GM12878 (cell line): ENCODE results near the gene CCDC170. TPM values are rescaled to one million over a fixed set of nuclear protein-coding genes. Genes with fewer than 3 reads are reported as not detected.

Source experiments
- ATAC-seq: fragments of 200-7000 bp; cut with Tn5 transposase; 3 replicates; pipeline ENCODE4 v1.9.1; 2020; ENCODE audit warnings: mild to moderate bottlenecking, moderate library complexity
- BruUV-seq: library from RNA; stranded (reverse); fragments of 400-500 nt; replicated peaks from 2 replicates; lab custom pipeline; 2021; lab: Mats Ljungman, UMichigan
- CTCF ChIA-PET: fragments of 300-600 bp; sonication (Branson Sonifier 250); formaldehyde crosslinking; extraction: SDS; loops from one replicate; lab custom pipeline; 2021; ENCODE audit warnings: inconsistent platforms; lab: Yijun Ruan, JAX
- POLR2A ChIA-PET: fragments of 350-600 bp; formaldehyde crosslinking; extraction: SDS; loops from one replicate; lab custom pipeline; 2021; ENCODE audit warnings: inconsistent platforms; lab: Charles Lee
- RAD21 ChIA-PET: fragments of 300-600 bp; sonication (Branson Sonifier 250); formaldehyde crosslinking; loops from one replicate; lab custom pipeline; 2023; ENCODE audit warnings: antibody characterized with exemption; ENCODE audit not compliant: unreplicated experiment; lab: Charles Lee
- SMC1A ChIA-PET: fragments of 300-600 bp; sonication (Branson Sonifier 250); formaldehyde crosslinking; loops from one replicate; lab custom pipeline; 2023; ENCODE audit not compliant: unreplicated experiment, uncharacterized antibody; lab: Charles Lee
- DNase-seq: peaks from one replicate; pipeline ENCODE4 v3.0.0-alpha.2; 2011; ENCODE audit warnings: low read depth, low spot score
- FAIRE-seq: peaks from 3 replicates; lab custom pipeline; 2011; peaks lifted over from hg19 to GRCh38; lab: Jason Lieb, UNC
- H2AFZ ChIP-seq: 2 replicates; pipeline ENCODE4 v1.6.0; 2011; ENCODE audit warnings: low read depth, low read length, control low read depth; ENCODE audit not compliant: control insufficient read depth
- H3K27ac ChIP-seq: 2 replicates; pipeline ENCODE4 v1.5.1; 2011; ENCODE audit warnings: control low read depth; ENCODE audit not compliant: control insufficient read depth, insufficient read depth
- H3K27me3 ChIP-seq, 2 experiments: replicated peaks in 1 of 2; 2 replicates each; pipeline versions ENCODE4 v1.6.0 to v1.6.1; 2011; ENCODE audit warnings: low read length in 1 of 2; ENCODE audit not compliant: control insufficient read depth in 2 of 2, insufficient read depth in 2 of 2
- H3K36me3 ChIP-seq, 2 experiments: 2 replicates each; pipeline ENCODE4 v1.5.1; 2011; ENCODE audit warnings: low read length in 1 of 2; ENCODE audit not compliant: control insufficient read depth in 2 of 2, insufficient read depth in 2 of 2
- H3K4me1 ChIP-seq: 2 replicates; pipeline ENCODE4 v1.6.1; 2011; ENCODE audit warnings: mild to moderate bottlenecking, low read length, moderate library complexity, mixed read lengths; ENCODE audit not compliant: control insufficient read depth, insufficient read depth
- H3K4me2 ChIP-seq: 2 replicates; pipeline ENCODE4 v1.6.0; 2011; ENCODE audit warnings: control low read depth; ENCODE audit not compliant: control insufficient read depth, insufficient read depth
- H3K4me3 ChIP-seq: fragments of 200-600 bp; sonication (generic); 2 replicates; pipeline ENCODE4 v1.5.1; 2016
- H3K79me2 ChIP-seq: 2 replicates; pipeline ENCODE4 v1.6.0; 2011; ENCODE audit warnings: low read length; ENCODE audit not compliant: control insufficient read depth, insufficient read depth
- H3K9ac ChIP-seq: 2 replicates; pipeline ENCODE4 v1.8.0; 2011; ENCODE audit warnings: low read length, control low read depth, mixed read lengths; ENCODE audit not compliant: control insufficient read depth, insufficient read depth
- H3K9me3 ChIP-seq: replicated peaks from 3 replicates; pipeline ENCODE4 v1.5.1; 2011; ENCODE audit warnings: mild to moderate bottlenecking, low read length; ENCODE audit not compliant: control insufficient read depth, insufficient read depth
- H4K20me1 ChIP-seq: 2 replicates; pipeline ENCODE4 v1.6.0; 2011; ENCODE audit not compliant: control insufficient read depth, insufficient read depth
- BACH1 ChIP-seq: fragments of 450-650 bp; IDR thresholded peaks from 2 replicates; pipeline ENCODE4 v1.6.1; 2017; ENCODE audit warnings: mild to moderate bottlenecking, borderline replicate concordance
- BMI1 ChIP-seq: fragments of 450-650 bp; IDR thresholded peaks from 2 replicates; pipeline ENCODE4 v1.6.1; 2016; ENCODE audit warnings: mild to moderate bottlenecking, moderate library complexity, borderline replicate concordance
- MYB ChIP-seq: fragments of 150-350 bp; IDR thresholded peaks from 2 replicates; pipeline ENCODE4 v1.6.1; 2014; ENCODE audit warnings: mild to moderate bottlenecking, low read depth, low read length, borderline replicate concordance
- NFYB ChIP-seq: IDR thresholded peaks from 2 replicates; pipeline ENCODE4 v1.6.1; 2011; ENCODE audit warnings: low read depth, mild to moderate bottlenecking, low read length, improper control_type of control experiment, moderate library complexity; ENCODE audit not compliant: insufficient read depth
- TCF3 ChIP-seq: IDR thresholded peaks from 2 replicates; pipeline ENCODE4 v1.6.1; 2012; ENCODE audit warnings: low read depth, mild to moderate bottlenecking, low read length, borderline replicate concordance; ENCODE audit not compliant: insufficient read depth
- YBX1 ChIP-seq: fragments of 450-650 bp; IDR thresholded peaks from 2 replicates; pipeline ENCODE4 v1.6.1; 2016; ENCODE audit warnings: antibody characterized with exemption
- ZBED1 ChIP-seq: IDR thresholded peaks from 2 replicates; pipeline ENCODE4 v1.6.1; 2016; ENCODE audit warnings: borderline replicate concordance
- WGBS: methylation state at CpG from one replicate; pipeline ENCODE4 v1.1.6; 2016; ENCODE audit warnings: low lambda C conversion rate; ENCODE audit not compliant: insufficient replicate concordance, insufficient coverage; ENCODE audit errors: missing lambda C conversion rate; 5-methylcytosine and 5-hydroxymethylcytosine counted together
- in situ Hi-C: fragments of 300-500 bp; cut with MboI; formaldehyde crosslinking; loops from 9 replicates; pipeline ENCODE4 v1.14.3; 2018; ENCODE audit warnings: mixed read lengths
- intact Hi-C: fragments of 100-400 bp; cut with micrococcal nuclease; formaldehyde crosslinking; loops from one replicate; pipeline ENCODE4 v1.14.2; 2022; ENCODE audit not compliant: unreplicated experiment
- polyA plus RNA-seq, 11 experiments: library from polyadenylated mRNA; depleted of rRNA in 4 of 11; unstranded in 6 of 11; stranded (reverse) in 5 of 11; fragments of >200 nt; fragmentation: Nextera tagmentation in 4 of 11; fragmentation: Illumina TruSeq in 1 of 11; extraction: Ambion mirVana in 4 of 11; extraction: Trizol in 1 of 11; gene quantifications; 1 replicate in 1 of 11; 2 replicates in 10 of 11; pipeline versions ENCODE4 v1.2.1 to v1.2.3, GENCODE V29; 2011 to 2016; ENCODE audit warnings: inconsistent platforms in 2 of 11, missing spikeins in 2 of 11, low read depth in 1 of 11
- total RNA-seq, 4 experiments: library from RNA; depleted of rRNA in 3 of 4; stranded (reverse); fragments of >200 nt in 3 of 4; fragmentation: Illumina TruSeq in 1 of 4; extraction: Trizol in 1 of 4; gene quantifications; 2 replicates each; pipeline versions ENCODE4 v1.2.1 to v1.2.3, GENCODE V29; 2013 to 2021
- TF ChIP-seq, protein P1 (sequence below): fragments of 150-350 bp; IDR thresholded peaks from 2 replicates; pipeline ENCODE4 v1.6.1; 2016; ENCODE audit warnings: low read depth, low read length
- TF ChIP-seq, protein P2 (sequence below): IDR thresholded peaks from 2 replicates; pipeline ENCODE4 v1.6.1; 2012; ENCODE audit warnings: mild to moderate bottlenecking, low read depth, low read length
- TF ChIP-seq, protein P3 (sequence below): IDR thresholded peaks from 2 replicates; pipeline ENCODE4 v1.6.1; 2012; ENCODE audit warnings: low read length, inconsistent platforms

CCDC170 gene
- total and polyA plus RNA-seq, 10 of the 15 experiments (the other 5 are each of a cell fraction or from before 2014, with no cell fraction given): not detected

DNA sequence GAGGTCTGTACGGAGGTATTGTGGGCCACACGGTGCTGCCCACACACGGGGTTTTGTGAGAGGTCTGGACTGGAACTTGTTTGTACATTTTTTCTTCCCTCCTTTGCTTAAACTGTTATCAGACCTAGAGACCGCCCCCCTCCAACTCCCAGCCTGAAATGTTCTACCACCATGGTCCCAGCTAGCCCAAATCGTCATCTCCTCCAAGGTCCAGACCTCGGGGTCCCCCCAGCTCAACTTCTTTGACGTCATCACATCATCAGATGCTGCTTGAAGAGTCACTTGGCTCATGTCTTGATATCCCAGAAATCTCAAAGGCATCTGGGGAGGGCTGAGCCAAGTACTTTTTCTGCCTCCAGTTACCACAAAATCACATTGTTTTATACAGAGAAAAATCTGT lies 2.8 kb upstream of the CCDC170 start (continued):
- TF ChIP-seq, protein P1, sequence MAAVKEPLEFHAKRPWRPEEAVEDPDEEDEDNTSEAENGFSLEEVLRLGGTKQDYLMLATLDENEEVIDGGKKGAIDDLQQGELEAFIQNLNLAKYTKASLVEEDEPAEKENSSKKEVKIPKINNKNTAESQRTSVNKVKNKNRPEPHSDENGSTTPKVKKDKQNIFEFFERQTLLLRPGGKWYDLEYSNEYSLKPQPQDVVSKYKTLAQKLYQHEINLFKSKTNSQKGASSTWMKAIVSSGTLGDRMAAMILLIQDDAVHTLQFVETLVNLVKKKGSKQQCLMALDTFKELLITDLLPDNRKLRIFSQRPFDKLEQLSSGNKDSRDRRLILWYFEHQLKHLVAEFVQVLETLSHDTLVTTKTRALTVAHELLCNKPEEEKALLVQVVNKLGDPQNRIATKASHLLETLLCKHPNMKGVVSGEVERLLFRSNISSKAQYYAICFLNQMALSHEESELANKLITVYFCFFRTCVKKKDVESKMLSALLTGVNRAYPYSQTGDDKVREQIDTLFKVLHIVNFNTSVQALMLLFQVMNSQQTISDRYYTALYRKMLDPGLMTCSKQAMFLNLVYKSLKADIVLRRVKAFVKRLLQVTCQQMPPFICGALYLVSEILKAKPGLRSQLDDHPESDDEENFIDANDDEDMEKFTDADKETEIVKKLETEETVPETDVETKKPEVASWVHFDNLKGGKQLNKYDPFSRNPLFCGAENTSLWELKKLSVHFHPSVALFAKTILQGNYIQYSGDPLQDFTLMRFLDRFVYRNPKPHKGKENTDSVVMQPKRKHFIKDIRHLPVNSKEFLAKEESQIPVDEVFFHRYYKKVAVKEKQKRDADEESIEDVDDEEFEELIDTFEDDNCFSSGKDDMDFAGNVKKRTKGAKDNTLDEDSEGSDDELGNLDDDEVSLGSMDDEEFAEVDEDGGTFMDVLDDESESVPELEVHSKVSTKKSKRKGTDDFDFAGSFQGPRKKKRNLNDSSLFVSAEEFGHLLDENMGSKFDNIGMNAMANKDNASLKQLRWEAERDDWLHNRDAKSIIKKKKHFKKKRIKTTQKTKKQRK: no peak
- TF ChIP-seq MYB: no peak
- no peak for TF ChIP-seq YBX1
- TF ChIP-seq, protein P2, sequence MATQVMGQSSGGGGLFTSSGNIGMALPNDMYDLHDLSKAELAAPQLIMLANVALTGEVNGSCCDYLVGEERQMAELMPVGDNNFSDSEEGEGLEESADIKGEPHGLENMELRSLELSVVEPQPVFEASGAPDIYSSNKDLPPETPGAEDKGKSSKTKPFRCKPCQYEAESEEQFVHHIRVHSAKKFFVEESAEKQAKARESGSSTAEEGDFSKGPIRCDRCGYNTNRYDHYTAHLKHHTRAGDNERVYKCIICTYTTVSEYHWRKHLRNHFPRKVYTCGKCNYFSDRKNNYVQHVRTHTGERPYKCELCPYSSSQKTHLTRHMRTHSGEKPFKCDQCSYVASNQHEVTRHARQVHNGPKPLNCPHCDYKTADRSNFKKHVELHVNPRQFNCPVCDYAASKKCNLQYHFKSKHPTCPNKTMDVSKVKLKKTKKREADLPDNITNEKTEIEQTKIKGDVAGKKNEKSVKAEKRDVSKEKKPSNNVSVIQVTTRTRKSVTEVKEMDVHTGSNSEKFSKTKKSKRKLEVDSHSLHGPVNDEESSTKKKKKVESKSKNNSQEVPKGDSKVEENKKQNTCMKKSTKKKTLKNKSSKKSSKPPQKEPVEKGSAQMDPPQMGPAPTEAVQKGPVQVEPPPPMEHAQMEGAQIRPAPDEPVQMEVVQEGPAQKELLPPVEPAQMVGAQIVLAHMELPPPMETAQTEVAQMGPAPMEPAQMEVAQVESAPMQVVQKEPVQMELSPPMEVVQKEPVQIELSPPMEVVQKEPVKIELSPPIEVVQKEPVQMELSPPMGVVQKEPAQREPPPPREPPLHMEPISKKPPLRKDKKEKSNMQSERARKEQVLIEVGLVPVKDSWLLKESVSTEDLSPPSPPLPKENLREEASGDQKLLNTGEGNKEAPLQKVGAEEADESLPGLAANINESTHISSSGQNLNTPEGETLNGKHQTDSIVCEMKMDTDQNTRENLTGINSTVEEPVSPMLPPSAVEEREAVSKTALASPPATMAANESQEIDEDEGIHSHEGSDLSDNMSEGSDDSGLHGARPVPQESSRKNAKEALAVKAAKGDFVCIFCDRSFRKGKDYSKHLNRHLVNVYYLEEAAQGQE: no peak

DNA sequence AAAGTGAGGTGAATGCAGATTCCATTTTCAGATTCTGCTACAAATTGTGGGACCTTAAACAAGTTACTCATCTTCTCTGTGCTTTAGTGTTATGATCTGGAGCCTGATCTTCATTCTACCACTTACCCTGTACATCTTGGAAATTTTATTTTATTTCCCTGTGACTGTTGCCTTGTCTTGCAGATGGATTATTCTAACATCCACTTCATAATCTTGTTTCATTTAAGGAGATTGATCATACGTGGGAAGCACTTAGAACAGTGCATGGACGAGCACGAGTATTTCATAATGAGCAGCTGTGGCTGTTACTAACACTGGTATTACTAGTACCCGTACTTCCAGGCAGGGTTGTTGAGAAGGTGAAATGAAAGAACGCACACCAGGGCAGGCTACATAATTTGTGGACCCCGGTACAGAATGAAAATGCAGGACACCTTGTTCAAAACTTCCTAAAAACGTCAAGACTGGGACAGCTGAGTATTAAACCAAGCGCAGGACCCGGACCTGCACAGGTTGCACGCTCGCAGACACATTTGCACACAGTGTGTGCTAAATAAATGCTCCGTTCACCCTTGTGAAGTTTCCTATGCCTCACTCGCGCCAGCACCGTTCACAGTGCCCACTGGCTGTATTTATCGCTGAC lies 535 bp upstream of the CCDC170 start:
- RAD21 ChIA-PET: no interaction called here
- Histone ChIP-seq H3K4me2 (peak overlapping the region; percentile 64; the same call in 1 of the 2 replicates), H3K9ac (no peak overlapping the region), H4K20me1 (no peaks in the 10 kb centered on the region), H3K9me3 (no peaks in the 10 kb centered on the region), H3K79me2 (no peaks in the 10 kb centered on the region), H2AFZ (no peak overlapping the region), H3K27me3 (peaks cover 3 to 6% of the 10 kb centered on the region in 2 experiments; a peak in 3 of 4 replicates), H3K4me1 (no peaks in the 10 kb centered on the region; the same call in none of the 2 replicates), H3K27ac (no peak overlapping the region), H3K4me3 (no peak overlapping the region), H3K36me3 (no peaks in the 10 kb centered on the region)
- SMC1A ChIA-PET: no interaction called here
- in situ Hi-C loops: no loop called here
- CTCF ChIA-PET: no interaction called here
- intact Hi-C loops: no loop called here
- no TSS peak for BruUV-seq
- no peak for ATAC-seq
- POLR2A ChIA-PET: no interaction called here
- 50% methylated on average over 16 of the region's 16 CpGs for WGBS
- DNase-seq: no peak
- no peak for FAIRE-seq
- no peak for TF ChIP-seq TCF3
- TF ChIP-seq NFYB: no peak
- TF ChIP-seq, protein P3, sequence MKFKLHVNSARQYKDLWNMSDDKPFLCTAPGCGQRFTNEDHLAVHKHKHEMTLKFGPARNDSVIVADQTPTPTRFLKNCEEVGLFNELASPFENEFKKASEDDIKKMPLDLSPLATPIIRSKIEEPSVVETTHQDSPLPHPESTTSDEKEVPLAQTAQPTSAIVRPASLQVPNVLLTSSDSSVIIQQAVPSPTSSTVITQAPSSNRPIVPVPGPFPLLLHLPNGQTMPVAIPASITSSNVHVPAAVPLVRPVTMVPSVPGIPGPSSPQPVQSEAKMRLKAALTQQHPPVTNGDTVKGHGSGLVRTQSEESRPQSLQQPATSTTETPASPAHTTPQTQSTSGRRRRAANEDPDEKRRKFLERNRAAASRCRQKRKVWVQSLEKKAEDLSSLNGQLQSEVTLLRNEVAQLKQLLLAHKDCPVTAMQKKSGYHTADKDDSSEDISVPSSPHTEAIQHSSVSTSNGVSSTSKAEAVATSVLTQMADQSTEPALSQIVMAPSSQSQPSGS: no peak
- TF ChIP-seq BACH1: no peak
- no peak for TF ChIP-seq MYB
- TF ChIP-seq ZBED1: no peak
- no peak for TF ChIP-seq BMI1
